ENCODE measurements around the gene USH1C.

DNA sequence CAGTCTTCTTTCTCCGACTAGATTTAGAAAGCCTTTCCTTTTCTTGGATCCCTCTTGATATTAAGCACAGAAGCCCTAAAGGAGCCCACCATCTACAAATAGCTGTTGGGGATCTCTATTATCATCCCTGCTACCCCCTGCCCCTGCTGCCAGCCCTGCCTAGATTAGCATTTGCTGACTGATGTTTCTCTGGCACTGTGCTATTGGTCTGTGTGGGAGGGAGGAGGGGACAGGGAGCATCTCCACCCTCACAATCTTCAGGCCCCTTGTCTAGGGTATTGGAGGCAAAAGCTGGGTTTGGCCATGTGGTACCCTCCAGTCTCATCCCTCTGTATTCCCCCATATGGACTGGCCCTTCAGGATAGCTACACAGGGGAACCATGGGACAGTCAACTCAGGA is 6.2 kb downstream of the USH1C start:
- TF ChIP-seq, protein P1, sequence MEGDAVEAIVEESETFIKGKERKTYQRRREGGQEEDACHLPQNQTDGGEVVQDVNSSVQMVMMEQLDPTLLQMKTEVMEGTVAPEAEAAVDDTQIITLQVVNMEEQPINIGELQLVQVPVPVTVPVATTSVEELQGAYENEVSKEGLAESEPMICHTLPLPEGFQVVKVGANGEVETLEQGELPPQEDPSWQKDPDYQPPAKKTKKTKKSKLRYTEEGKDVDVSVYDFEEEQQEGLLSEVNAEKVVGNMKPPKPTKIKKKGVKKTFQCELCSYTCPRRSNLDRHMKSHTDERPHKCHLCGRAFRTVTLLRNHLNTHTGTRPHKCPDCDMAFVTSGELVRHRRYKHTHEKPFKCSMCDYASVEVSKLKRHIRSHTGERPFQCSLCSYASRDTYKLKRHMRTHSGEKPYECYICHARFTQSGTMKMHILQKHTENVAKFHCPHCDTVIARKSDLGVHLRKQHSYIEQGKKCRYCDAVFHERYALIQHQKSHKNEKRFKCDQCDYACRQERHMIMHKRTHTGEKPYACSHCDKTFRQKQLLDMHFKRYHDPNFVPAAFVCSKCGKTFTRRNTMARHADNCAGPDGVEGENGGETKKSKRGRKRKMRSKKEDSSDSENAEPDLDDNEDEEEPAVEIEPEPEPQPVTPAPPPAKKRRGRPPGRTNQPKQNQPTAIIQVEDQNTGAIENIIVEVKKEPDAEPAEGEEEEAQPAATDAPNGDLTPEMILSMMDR (IDR thresholded peaks at IDR 0.05), result no peak
- no peak for TF ChIP-seq POLR2A (IDR thresholded peaks at IDR 0.05)
- no peak for TF ChIP-seq POLR2AphosphoS5 (IDR thresholded peaks at IDR 0.05)
- no peak for TF ChIP-seq EP300 (IDR thresholded peaks at IDR 0.05; ENCODE audit: low read depth)
